Measurements from ENCODE around the gene XPO6. TPM values are rescaled to one million over a fixed set of nuclear protein-coding genes. Genes with fewer than 3 reads are reported as not detected.

XPO6 gene
- total and polyA plus RNA-seq, 4 donors, result 27.5 to 50.0 (median 36.0) TPM

DNA sequence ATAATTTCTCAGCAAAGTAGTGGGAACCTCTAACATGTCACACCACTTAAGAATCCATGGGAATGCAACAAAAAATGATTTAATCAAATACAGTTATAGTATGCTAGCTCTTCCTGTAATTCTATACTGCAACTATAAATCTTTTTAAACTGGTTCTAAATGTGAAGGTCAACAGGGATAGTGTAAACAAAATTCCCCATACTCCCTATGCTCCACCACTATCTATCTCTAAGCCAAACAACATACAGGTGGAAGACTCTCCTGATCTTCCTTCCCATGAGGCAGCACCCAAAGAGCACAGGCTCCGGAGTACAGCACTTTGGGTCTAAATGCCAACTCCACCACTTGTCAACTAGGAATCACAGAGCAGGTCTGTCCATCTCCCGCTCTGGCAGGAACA, 4.4 kb downstream of the XPO6 start:
- H3K9me3 ChIP-seq (ENCODE audit: control insufficient read depth in 4 of 4, low read length in 3 of 4), result no peaks in the 10 kb centered on the region
- DNase-seq (ENCODE audit: low spot score), result no peak
- H3K36me3 ChIP-seq (ENCODE audit: control insufficient read depth in 4 of 4, insufficient read depth in 3 of 4, low read depth in 1 of 4, low read length in 3 of 4), result peaks cover 1 to 25% (median 15%) of the 10 kb centered on the region in 4 donors
- no peak overlapping the region for H3K9ac ChIP-seq (ENCODE audit: low read depth in 1 of 2, low read length in 2 of 2)
- WGBS, result 94% methylated on average over 2 of the region's 2 CpGs
- H3K4me1 ChIP-seq (ENCODE audit: control insufficient read depth in 4 of 4, insufficient read depth in 4 of 4, low read length in 3 of 4), result peaks cover 0 to 12% (median 9%) of the 10 kb centered on the region in 4 donors
- H3K4me3 ChIP-seq (ENCODE audit: low read depth in 1 of 3, low read length in 3 of 3), result no peak overlapping the region
- TF ChIP-seq FOXA1 (IDR thresholded peaks at IDR 0.05) (no peak), MAX (IDR thresholded peaks at IDR 0.05) (no peak), YY1 (IDR thresholded peaks at IDR 0.05) (no peak), HNF4A (conservative IDR thresholded peaks at IDR 0.05) (no peak), FOXA2 (IDR thresholded peaks at IDR 0.05) (no peak), EGR1 (IDR thresholded peaks at IDR 0.05; ENCODE audit: low read depth in 2 of 2) (no peak), NR2F2 (IDR thresholded peaks at IDR 0.05) (no peak), TAF1 (conservative IDR thresholded peaks at IDR 0.05) (no peak), JUND (IDR thresholded peaks at IDR 0.05) (no peak), ZBTB33 (IDR thresholded peaks at IDR 0.05) (no peak), HNF4G (IDR thresholded peaks at IDR 0.05) (no peak), SP1 (IDR thresholded peaks at IDR 0.05) (no peak)
- TF ChIP-seq, protein P1, sequence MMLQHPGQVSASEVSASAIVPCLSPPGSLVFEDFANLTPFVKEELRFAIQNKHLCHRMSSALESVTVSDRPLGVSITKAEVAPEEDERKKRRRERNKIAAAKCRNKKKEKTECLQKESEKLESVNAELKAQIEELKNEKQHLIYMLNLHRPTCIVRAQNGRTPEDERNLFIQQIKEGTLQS (IDR thresholded peaks at IDR 0.05), result no peak
- TF ChIP-seq, protein P2, sequence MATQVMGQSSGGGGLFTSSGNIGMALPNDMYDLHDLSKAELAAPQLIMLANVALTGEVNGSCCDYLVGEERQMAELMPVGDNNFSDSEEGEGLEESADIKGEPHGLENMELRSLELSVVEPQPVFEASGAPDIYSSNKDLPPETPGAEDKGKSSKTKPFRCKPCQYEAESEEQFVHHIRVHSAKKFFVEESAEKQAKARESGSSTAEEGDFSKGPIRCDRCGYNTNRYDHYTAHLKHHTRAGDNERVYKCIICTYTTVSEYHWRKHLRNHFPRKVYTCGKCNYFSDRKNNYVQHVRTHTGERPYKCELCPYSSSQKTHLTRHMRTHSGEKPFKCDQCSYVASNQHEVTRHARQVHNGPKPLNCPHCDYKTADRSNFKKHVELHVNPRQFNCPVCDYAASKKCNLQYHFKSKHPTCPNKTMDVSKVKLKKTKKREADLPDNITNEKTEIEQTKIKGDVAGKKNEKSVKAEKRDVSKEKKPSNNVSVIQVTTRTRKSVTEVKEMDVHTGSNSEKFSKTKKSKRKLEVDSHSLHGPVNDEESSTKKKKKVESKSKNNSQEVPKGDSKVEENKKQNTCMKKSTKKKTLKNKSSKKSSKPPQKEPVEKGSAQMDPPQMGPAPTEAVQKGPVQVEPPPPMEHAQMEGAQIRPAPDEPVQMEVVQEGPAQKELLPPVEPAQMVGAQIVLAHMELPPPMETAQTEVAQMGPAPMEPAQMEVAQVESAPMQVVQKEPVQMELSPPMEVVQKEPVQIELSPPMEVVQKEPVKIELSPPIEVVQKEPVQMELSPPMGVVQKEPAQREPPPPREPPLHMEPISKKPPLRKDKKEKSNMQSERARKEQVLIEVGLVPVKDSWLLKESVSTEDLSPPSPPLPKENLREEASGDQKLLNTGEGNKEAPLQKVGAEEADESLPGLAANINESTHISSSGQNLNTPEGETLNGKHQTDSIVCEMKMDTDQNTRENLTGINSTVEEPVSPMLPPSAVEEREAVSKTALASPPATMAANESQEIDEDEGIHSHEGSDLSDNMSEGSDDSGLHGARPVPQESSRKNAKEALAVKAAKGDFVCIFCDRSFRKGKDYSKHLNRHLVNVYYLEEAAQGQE (IDR thresholded peaks at IDR 0.05), result no peak
- no peak overlapping the region for H3K27ac ChIP-seq (ENCODE audit: low read depth in 1 of 2, low read length in 2 of 2)
- H3K27me3 ChIP-seq (ENCODE audit: control insufficient read depth in 4 of 4, insufficient read depth in 4 of 4, low read length in 3 of 4), result no peaks in the 10 kb centered on the region

DNA sequence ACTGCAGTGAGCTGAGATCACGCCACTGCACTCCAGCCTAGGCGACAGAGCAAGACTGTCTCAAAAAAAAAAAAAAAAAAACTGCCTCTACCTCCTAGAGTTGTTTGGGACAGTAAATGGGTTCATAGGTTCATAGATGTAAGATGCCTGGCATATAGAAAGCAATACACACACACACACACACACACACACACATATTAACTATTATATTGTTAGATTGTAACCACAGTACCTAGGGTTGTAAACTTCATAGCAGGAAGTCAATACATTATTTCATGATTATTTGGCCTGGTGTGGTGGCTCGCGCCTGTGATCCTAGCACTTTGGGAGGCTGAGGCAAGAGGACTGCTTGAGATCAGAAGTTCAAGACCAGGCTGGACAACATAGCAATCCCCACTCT, 5.8 kb downstream of the XPO6 start:
- DNase-seq (ENCODE audit: low spot score), result no peak
- Histone ChIP-seq H3K4me1 (ENCODE audit: control insufficient read depth in 4 of 4, insufficient read depth in 4 of 4, low read length in 3 of 4) (peaks cover 0 to 10% (median 9%) of the 10 kb centered on the region in 4 donors), H3K36me3 (ENCODE audit: control insufficient read depth in 4 of 4, insufficient read depth in 3 of 4, low read depth in 1 of 4, low read length in 3 of 4) (peaks cover 3 to 34% (median 20%) of the 10 kb centered on the region in 4 donors)

More for the DNA sequence above, 5.8 kb downstream of the XPO6 start:
- no peaks in the 10 kb centered on the region for H3K27me3 ChIP-seq (ENCODE audit: control insufficient read depth in 4 of 4, insufficient read depth in 4 of 4, low read length in 3 of 4)
- H3K27ac ChIP-seq (ENCODE audit: low read depth in 1 of 2, low read length in 2 of 2), result no peak overlapping the region
- no peak overlapping the region for H3K4me3 ChIP-seq (ENCODE audit: low read depth in 1 of 3, low read length in 3 of 3)
- TF ChIP-seq SP1 (IDR thresholded peaks at IDR 0.05) (no peak), TAF1 (conservative IDR thresholded peaks at IDR 0.05) (no peak)
- no peak overlapping the region for H3K9ac ChIP-seq (ENCODE audit: low read depth in 1 of 2, low read length in 2 of 2)
- H3K9me3 ChIP-seq (ENCODE audit: control insufficient read depth in 4 of 4, low read length in 3 of 4), result no peaks in the 10 kb centered on the region
- 98% methylated on average over 4 of the region's 4 CpGs for WGBS
